Neuronal stem cell (in vitro differentiated cells): ENCODE results near the gene AUTS2.

ENCODE experiments used
- DNase-seq: peaks from one replicate; pipeline ENCODE4 v3.0.0-alpha.2; 2013; ENCODE audit warnings: low spot score
- H2AFZ ChIP-seq: one replicate; pipeline ENCODE4 v1.6.1; 2013; ENCODE audit warnings: mild to moderate bottlenecking, low read length, inconsistent platforms
- H2AK5ac ChIP-seq: 2 replicates; pipeline ENCODE4 v1.6.1; 2013; ENCODE audit warnings: low read depth, mild to moderate bottlenecking, inconsistent platforms, low read length, moderate library complexity, mixed read lengths
- H2BK120ac ChIP-seq: 2 replicates; pipeline ENCODE4 v1.6.1; 2013; ENCODE audit warnings: low read depth, mild to moderate bottlenecking, inconsistent platforms, low read length, moderate library complexity, mixed read lengths
- H2BK12ac ChIP-seq: one replicate; pipeline ENCODE4 v1.6.1; 2013; ENCODE audit warnings: low read length, inconsistent platforms
- H2BK15ac ChIP-seq: 2 replicates; pipeline ENCODE4 v1.6.1; 2013; ENCODE audit warnings: mild to moderate bottlenecking, low read length, inconsistent platforms, mixed read lengths
- H2BK5ac ChIP-seq: one replicate; pipeline ENCODE4 v1.6.1; 2013; ENCODE audit warnings: inconsistent platforms, mild to moderate bottlenecking, low read length, moderate library complexity
- H3K14ac ChIP-seq: one replicate; pipeline ENCODE4 v1.6.1; 2013; ENCODE audit warnings: low read length, inconsistent platforms
- H3K18ac ChIP-seq: 2 replicates; pipeline ENCODE4 v1.6.1; 2013; ENCODE audit warnings: low read length, inconsistent platforms
- H3K23ac ChIP-seq: 2 replicates; pipeline ENCODE4 v1.6.1; 2013; ENCODE audit warnings: low read depth, mild to moderate bottlenecking, mixed read lengths, low read length, inconsistent platforms; ENCODE audit not compliant: poor library complexity
- H3K27ac ChIP-seq: replicated peaks from 3 replicates; pipeline ENCODE4 v1.5.1; 2013; ENCODE audit warnings: low read length, inconsistent platforms
- H3K27me3 ChIP-seq, 3 experiments: 2 replicates each; pipeline ENCODE4 v1.6.1; 2013; ENCODE audit warnings: low read length in 3 of 3, mild to moderate bottlenecking in 2 of 3, inconsistent platforms in 1 of 3, low read depth in 1 of 3, mixed read lengths in 1 of 3, moderate library complexity in 1 of 3; ENCODE audit not compliant: control insufficient read depth in 3 of 3, insufficient read depth in 3 of 3
- H3K36me3 ChIP-seq, 2 donors: replicated peaks in 1 of 2; 2 replicates each; pipeline ENCODE4 v1.6.1; 2013; ENCODE audit warnings: low read length in 2 of 2; ENCODE audit not compliant: control insufficient read depth in 2 of 2, insufficient read depth in 2 of 2
- H3K4ac ChIP-seq: 2 replicates; pipeline ENCODE4 v1.6.1; 2013; ENCODE audit warnings: inconsistent platforms, mild to moderate bottlenecking, low read length, moderate library complexity
- H3K4me1 ChIP-seq, 2 donors: 1 replicate in 1 of 2; 2 replicates in 1 of 2; pipeline ENCODE4 v1.6.1; 2013; ENCODE audit warnings: low read length in 2 of 2, low read depth in 1 of 2; ENCODE audit not compliant: control insufficient read depth in 2 of 2, insufficient read depth in 1 of 2
- H3K4me2 ChIP-seq: one replicate; pipeline ENCODE4 v1.6.1; 2013; ENCODE audit warnings: mild to moderate bottlenecking, low read length, inconsistent platforms; ENCODE audit not compliant: insufficient read depth, poor library complexity, severe bottlenecking
- H3K4me3 ChIP-seq, 2 donors: 2 replicates each; pipeline ENCODE4 v1.5.1; 2013; ENCODE audit warnings: low read length in 2 of 2, mild to moderate bottlenecking in 2 of 2, inconsistent platforms in 1 of 2, moderate library complexity in 1 of 2
- H3K79me1 ChIP-seq: one replicate; pipeline ENCODE4 v1.6.1; 2013; ENCODE audit warnings: low read depth, mild to moderate bottlenecking, inconsistent platforms, low read length, moderate library complexity
- H3K9ac ChIP-seq: one replicate; pipeline ENCODE4 v1.6.1; 2013; ENCODE audit warnings: mild to moderate bottlenecking, low read depth, low read length, inconsistent platforms; ENCODE audit not compliant: poor library complexity
- H3K9me3 ChIP-seq, 2 donors: replicated peaks in 1 of 2; 2 replicates each; pipeline versions ENCODE3 to v1.6.1; 2013; ENCODE audit warnings: low read length in 2 of 2, mild to moderate bottlenecking in 2 of 2, inconsistent platforms in 1 of 2, low read depth in 1 of 2, mixed read lengths in 1 of 2, moderate library complexity in 1 of 2; ENCODE audit not compliant: control insufficient read depth in 2 of 2, insufficient read depth in 1 of 2
- H4K8ac ChIP-seq: one replicate; pipeline ENCODE4 v1.6.1; 2013; ENCODE audit warnings: low read depth, mild to moderate bottlenecking, inconsistent platforms, low read length, moderate library complexity
- H4K91ac ChIP-seq: one replicate; pipeline ENCODE4 v1.6.1; 2013; ENCODE audit warnings: low read length, low read depth, mild to moderate bottlenecking, inconsistent platforms; ENCODE audit not compliant: poor library complexity
- WGBS, 2 donors: extraction: QIAGEN DNeasy Blood & Tissue Kit; methylation state at CpG; one replicate each; pipeline ENCODE4 v1.1.7; 2013; ENCODE audit warnings: missing lambda C conversion rate in 2 of 2, mixed read lengths in 1 of 2; ENCODE audit not compliant: insufficient read length in 2 of 2, insufficient replicate concordance in 1 of 2; ENCODE audit errors: extremely low coverage in 2 of 2; 5-methylcytosine and 5-hydroxymethylcytosine counted together

AUTS2 gene

DNA sequence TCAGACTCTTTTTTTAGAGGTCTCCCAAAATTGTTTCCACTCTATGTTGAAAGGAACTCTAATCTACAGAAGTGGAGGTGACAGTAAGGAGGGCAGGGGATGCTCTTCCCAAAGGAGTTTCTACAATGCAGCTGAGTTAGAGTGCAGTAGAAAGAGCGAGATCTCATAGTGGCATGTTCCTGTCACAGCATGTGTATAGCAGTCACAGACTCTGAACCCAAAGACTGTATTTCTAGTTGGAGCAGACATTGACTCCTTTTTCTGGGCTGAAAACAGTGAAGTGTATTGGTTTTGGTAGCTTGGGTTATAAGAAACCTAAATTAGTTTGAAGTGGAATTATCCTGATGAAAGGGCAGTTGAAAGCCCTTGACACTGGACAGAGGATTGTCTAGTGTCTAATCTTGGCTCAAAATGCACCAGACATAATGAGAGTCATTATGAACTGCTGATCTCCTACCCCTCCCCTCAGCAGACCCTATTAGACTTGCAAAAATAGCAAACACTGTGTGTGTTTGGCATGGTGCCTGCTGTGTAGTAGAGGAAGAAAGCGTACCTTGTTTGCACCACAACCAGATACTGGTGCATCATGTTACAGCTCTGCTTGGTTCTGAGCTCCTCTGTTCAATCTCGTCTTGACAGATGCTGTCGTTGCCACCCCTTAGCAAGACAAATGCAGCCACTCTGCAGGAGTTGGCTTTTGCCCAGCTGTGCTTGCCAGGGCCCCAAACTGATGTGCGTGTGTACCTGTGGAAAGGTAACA lies 336.0 kb downstream of the AUTS2 start:
- Histone ChIP-seq H2AFZ (no peak overlapping the region), H3K9me3 (no peaks in the 10 kb centered on the region), H3K27ac (no peak overlapping the region), H3K4ac (no peak overlapping the region), H3K36me3 (no peaks in the 10 kb centered on the region), H3K18ac (no peak overlapping the region), H2BK12ac (no peak overlapping the region), H3K79me1 (no peaks in the 10 kb centered on the region), H3K4me3 (no peak overlapping the region), H3K9ac (no peak overlapping the region), H3K14ac (no peak overlapping the region), H2BK15ac (no peak overlapping the region), H3K4me2 (no peak overlapping the region), H3K27me3 (no peaks in the 10 kb centered on the region), H2AK5ac (no peak overlapping the region), H4K91ac (no peak overlapping the region), H2BK5ac (no peak overlapping the region), H4K8ac (no peak overlapping the region), H2BK120ac (no peak overlapping the region), H3K23ac (no peak overlapping the region), H3K4me1 (peaks cover 8 to 14% of the 10 kb centered on the region in 2 donors)
- DNase-seq: no peak
- no CpG with 5 or more reads among the region's 5 CpGs for WGBS, 2 donors

DNA sequence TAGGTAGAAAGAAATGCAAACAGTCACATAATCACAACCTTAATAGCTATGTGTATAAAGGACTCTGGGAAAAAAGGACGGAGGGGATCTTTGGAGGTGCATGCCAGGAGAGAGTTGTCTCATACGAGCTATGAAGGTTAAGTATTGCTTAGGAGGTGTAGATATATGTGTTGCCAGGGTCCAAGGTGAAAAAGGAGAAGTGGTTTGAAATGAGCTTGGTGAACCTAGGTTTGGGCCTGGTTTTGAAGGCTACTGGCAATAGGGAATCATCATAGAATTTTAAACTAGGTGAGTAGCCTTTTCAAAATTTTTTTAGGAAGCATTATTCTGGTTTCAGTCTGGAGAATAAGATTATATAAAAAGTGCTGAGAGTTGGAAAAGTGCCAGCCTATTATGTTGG lies 336.8 kb downstream of the AUTS2 start:
- Histone ChIP-seq H3K27me3 (no peaks in the 10 kb centered on the region), H3K27ac (no peak overlapping the region), H3K9me3 (no peaks in the 10 kb centered on the region), H3K18ac (no peak overlapping the region), H3K4me1 (peaks cover 8 to 14% of the 10 kb centered on the region in 2 donors), H3K23ac (no peak overlapping the region), H3K79me1 (no peaks in the 10 kb centered on the region), H3K4me2 (no peak overlapping the region), H3K4ac (no peak overlapping the region), H2BK15ac (no peak overlapping the region), H2BK120ac (no peak overlapping the region), H2AK5ac (no peak overlapping the region), H2BK12ac (no peak overlapping the region), H3K4me3 (no peak overlapping the region), H2BK5ac (no peak overlapping the region), H3K9ac (no peak overlapping the region), H3K14ac (no peak overlapping the region), H4K8ac (no peak overlapping the region), H2AFZ (no peak overlapping the region), H3K36me3 (no peaks in the 10 kb centered on the region), H4K91ac (no peak overlapping the region)
- no CpG with 5 or more reads among the region's 2 CpGs for WGBS, 2 donors
- DNase-seq: no peak

DNA sequence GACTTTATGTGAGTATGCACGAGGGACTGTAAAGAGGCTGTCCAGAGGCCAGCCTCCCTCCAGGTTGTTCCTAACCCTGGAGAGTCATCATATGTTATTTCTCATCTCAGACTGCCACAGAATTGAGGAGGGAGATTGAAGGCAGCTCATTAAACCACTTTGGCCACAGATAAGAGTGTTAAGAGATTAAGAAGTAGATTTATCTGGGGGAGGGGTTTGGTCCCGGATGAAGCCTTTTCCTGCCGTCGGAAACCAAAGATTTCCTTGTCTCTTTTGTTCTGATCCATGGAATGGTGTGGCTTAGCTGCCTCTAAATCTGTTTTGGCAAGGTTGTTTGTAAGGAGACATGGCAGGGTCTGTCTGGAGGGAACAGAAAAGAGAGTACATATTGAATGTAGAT lies 338.8 kb downstream of the AUTS2 start:
- Histone ChIP-seq H3K4me1 (peaks cover 8 to 9% of the 10 kb centered on the region in 2 donors), H3K4ac (no peak overlapping the region), H3K4me3 (no peak overlapping the region), H2AFZ (no peak overlapping the region), H3K14ac (no peak overlapping the region), H3K27ac (no peak overlapping the region), H3K36me3 (no peaks in the 10 kb centered on the region), H3K79me1 (no peaks in the 10 kb centered on the region), H4K91ac (no peak overlapping the region), H2BK12ac (no peak overlapping the region), H4K8ac (no peak overlapping the region), H3K4me2 (no peak overlapping the region), H2BK120ac (no peak overlapping the region), H2AK5ac (no peak overlapping the region), H3K9me3 (no peaks in the 10 kb centered on the region), H3K18ac (no peak overlapping the region), H2BK15ac (no peak overlapping the region), H3K27me3 (no peaks in the 10 kb centered on the region), H3K23ac (no peak overlapping the region), H3K9ac (no peak overlapping the region), H2BK5ac (no peak overlapping the region)
- WGBS, 2 donors: no CpG with 5 or more reads among the region's 4 CpGs
- DNase-seq: no peak

DNA sequence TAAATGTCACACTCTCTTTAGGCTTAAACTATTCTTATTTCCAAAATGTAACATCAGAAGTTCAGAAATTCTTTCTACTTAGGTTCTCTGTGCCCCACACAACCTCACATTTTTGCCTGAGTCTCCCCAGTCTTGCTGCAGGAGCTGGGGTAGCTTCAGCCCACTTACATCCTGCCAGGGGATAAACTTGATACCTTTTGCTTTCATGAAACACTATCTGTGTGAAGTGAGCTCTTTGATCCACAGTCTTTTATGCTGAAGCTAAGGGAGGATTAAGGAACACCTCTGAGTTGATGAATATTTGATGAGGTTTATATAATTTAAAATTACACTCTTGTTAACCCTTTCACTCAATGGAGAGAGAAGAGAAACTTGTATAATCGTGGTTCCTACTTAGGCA lies 341.0 kb downstream of the AUTS2 start:
- Histone ChIP-seq H3K27me3 (no peaks in the 10 kb centered on the region), H3K14ac (no peak overlapping the region)
- no CpG with 5 or more reads among the region's 1 CpG for WGBS, 2 donors

More for the DNA sequence above, 341.0 kb downstream of the AUTS2 start:
- Histone ChIP-seq H3K9me3 (no peaks in the 10 kb centered on the region), H3K4me2 (no peak overlapping the region), H2AFZ (no peak overlapping the region), H3K23ac (no peak overlapping the region), H2BK5ac (no peak overlapping the region), H3K4me1 (peaks cover 5 to 8% of the 10 kb centered on the region in 2 donors), H3K18ac (no peak overlapping the region), H3K27ac (no peak overlapping the region), H3K36me3 (no peaks in the 10 kb centered on the region), H2BK15ac (no peak overlapping the region), H3K9ac (no peak overlapping the region), H3K4me3 (no peak overlapping the region), H3K4ac (no peak overlapping the region), H4K91ac (no peak overlapping the region), H3K79me1 (no peaks in the 10 kb centered on the region), H2BK120ac (no peak overlapping the region), H2BK12ac (no peak overlapping the region), H2AK5ac (no peak overlapping the region), H4K8ac (no peak overlapping the region)
- DNase-seq: no peak
